Right lobe of liver (tissue), 4 donors: ENCODE results near the gene KRTCAP2.

Experiments
- POLR2A ChIP-seq: fragments of 450-650 bp; IDR thresholded peaks from one replicate; pipeline ENCODE4 v1.6.1; 2017; ENCODE audit warnings: antibody characterized with exemption, mild to moderate bottlenecking
- TF ChIP-seq, protein P1 (sequence below), 4 donors: fragments of 200-600 bp in 3 of 4; fragments of 450-650 bp in 1 of 4; IDR thresholded peaks; one replicate each; pipeline versions ENCODE4 v1.5.1 to v1.8.0; 2016 to 2022; ENCODE audit warnings: antibody characterized with exemption in 4 of 4, mild to moderate bottlenecking in 2 of 4
- donor health status: DM: no; HTN: no; CAD: no.
- donor health status: DM: no; HTN: no; CAD: no.
- donor health status: DM: no; HTN: yes; CAD: no.

DNA sequence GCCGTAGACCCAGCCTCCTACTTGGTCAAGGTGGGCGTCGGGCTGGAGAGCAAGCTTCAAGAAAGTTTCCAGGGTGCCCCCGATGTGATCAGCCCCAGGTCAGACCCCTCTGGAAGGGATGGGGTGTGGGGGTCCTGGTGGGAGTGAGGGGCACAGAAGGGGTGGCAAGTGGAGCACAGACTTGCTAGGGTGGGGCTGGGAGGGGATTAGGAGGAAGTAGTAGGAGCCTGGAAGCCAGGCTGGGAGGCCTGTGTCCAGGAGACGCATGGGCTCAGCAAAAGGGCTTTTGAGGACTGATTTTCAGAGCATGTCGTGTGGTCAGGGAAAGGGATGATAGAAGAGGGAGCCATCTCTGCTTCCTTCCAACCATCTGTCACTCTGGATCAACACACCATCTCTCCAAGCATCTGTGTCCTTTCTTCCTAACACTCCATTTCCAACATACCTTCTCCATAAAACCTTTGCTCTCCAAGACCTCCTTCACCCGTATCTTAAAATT, 9.0 kb upstream of the KRTCAP2 start:
- TF ChIP-seq, protein P1, sequence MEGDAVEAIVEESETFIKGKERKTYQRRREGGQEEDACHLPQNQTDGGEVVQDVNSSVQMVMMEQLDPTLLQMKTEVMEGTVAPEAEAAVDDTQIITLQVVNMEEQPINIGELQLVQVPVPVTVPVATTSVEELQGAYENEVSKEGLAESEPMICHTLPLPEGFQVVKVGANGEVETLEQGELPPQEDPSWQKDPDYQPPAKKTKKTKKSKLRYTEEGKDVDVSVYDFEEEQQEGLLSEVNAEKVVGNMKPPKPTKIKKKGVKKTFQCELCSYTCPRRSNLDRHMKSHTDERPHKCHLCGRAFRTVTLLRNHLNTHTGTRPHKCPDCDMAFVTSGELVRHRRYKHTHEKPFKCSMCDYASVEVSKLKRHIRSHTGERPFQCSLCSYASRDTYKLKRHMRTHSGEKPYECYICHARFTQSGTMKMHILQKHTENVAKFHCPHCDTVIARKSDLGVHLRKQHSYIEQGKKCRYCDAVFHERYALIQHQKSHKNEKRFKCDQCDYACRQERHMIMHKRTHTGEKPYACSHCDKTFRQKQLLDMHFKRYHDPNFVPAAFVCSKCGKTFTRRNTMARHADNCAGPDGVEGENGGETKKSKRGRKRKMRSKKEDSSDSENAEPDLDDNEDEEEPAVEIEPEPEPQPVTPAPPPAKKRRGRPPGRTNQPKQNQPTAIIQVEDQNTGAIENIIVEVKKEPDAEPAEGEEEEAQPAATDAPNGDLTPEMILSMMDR (IDR thresholded peaks at IDR 0.05), result no peak
- no peak for TF ChIP-seq POLR2A
